A549 (cell line): Measurements from ENCODE around the gene MAP3K20. TPM values are rescaled to one million over a fixed set of nuclear protein-coding genes. Genes with fewer than 3 reads are reported as not detected.

ENCODE experiments used
- ATAC-seq, 2 experiments: fragments of 200-7000 bp in 1 of 2; fragments of >200 bp in 1 of 2; cut with Nextera tagmentation in 1 of 2; cut with Tn5 transposase in 1 of 2; 3 replicates each; pipeline versions ENCODE4 v1.8.0 to v1.9.1; 2018 to 2020; ENCODE audit warnings: mild to moderate bottlenecking in 1 of 2, moderate library complexity in 1 of 2
- CTCF ChIA-PET: fragments of 300-600 bp; sonication (Branson Sonifier 250); formaldehyde crosslinking; extraction: SDS; loops from one replicate; lab custom pipeline; 2021; ENCODE audit warnings: antibody characterized with exemption, inconsistent platforms; lab: Yijun Ruan, JAX
- POLR2A ChIA-PET: fragments of 350-600 bp; formaldehyde crosslinking; extraction: SDS; loops from one replicate; lab custom pipeline; 2021; ENCODE audit warnings: antibody characterized with exemption, inconsistent platforms; lab: Yijun Ruan, JAX
- DNase-seq, 2 experiments: peaks; one replicate each; pipeline versions ENCODE4 v3.0.0 to v3.0.0-alpha.2; 2011 to 2016; ENCODE audit warnings: low read depth in 1 of 2, low spot score in 1 of 2
- FAIRE-seq: peaks from 2 replicates; lab custom pipeline; 2011; peaks lifted over from hg19 to GRCh38; lab: Jason Lieb, UNC
- H3K27ac ChIP-seq, 2 experiments: fragments of >200 bp; sonication (Bioruptor Twin); formaldehyde crosslinking; 3 replicates each; pipeline ENCODE4 v1.5.1; 2016 to 2017
- H3K4me1 ChIP-seq: fragments of >200 bp; sonication (Bioruptor Twin); formaldehyde crosslinking; 3 replicates; pipeline ENCODE4 v1.6.1; 2016
- H3K4me2 ChIP-seq: fragments of >200 bp; sonication (Bioruptor Twin); formaldehyde crosslinking; 3 replicates; pipeline ENCODE4 v1.6.1; 2016
- H3K4me3 ChIP-seq: fragments of >200 bp; sonication (Bioruptor Twin); formaldehyde crosslinking; 3 replicates; pipeline ENCODE4 v1.5.1; 2016
- H3K9me3 ChIP-seq: fragments of >200 bp; sonication (Bioruptor Twin); formaldehyde crosslinking; 3 replicates; pipeline ENCODE4 v1.6.1; 2016
- BCL3 ChIP-seq: fragments of >200 bp; sonication (Bioruptor Twin); formaldehyde crosslinking; IDR thresholded peaks from 3 replicates; pipeline ENCODE4 v1.6.1; 2016
- CBX8 ChIP-seq: fragments of 200-600 bp; sonication (generic); IDR thresholded peaks from 2 replicates; pipeline ENCODE4 v1.6.1; 2016
- CHD4 ChIP-seq: fragments of 200-600 bp; sonication (generic); IDR thresholded peaks from 2 replicates; pipeline ENCODE4 v1.6.1; 2016; ENCODE audit warnings: antibody characterized with exemption, mild to moderate bottlenecking, borderline replicate concordance
- ESRRA ChIP-seq: fragments of 150-350 bp; IDR thresholded peaks from 2 replicates; pipeline ENCODE4 v1.6.1; 2014; ENCODE audit warnings: mild to moderate bottlenecking, low read length, borderline replicate concordance
- GATA3 ChIP-seq: IDR thresholded peaks from 2 replicates; pipeline ENCODE4 v1.6.1; 2012; ENCODE audit warnings: borderline replicate concordance
- HOXA7 ChIP-seq: fragments of 250-450 bp; sonication (Bioruptor Pico); IDR thresholded peaks from 2 replicates; pipeline ENCODE4 v1.5.0; 2020; ENCODE audit warnings: mild to moderate bottlenecking, moderate library complexity
- HOXB13 ChIP-seq: fragments of 250-450 bp; sonication (Bioruptor Pico); IDR thresholded peaks from 2 replicates; pipeline ENCODE4 v1.5.0; 2020; ENCODE audit warnings: low read depth, mild to moderate bottlenecking, moderate library complexity
- POLR2A ChIP-seq: IDR thresholded peaks from 2 replicates; pipeline ENCODE4 v1.6.1; 2012; ENCODE audit warnings: mild to moderate bottlenecking, low read length
- RFX5 ChIP-seq: fragments of 450-650 bp; IDR thresholded peaks from 2 replicates; pipeline ENCODE4 v1.7.1; 2014; ENCODE audit warnings: antibody characterized with exemption, mild to moderate bottlenecking, moderate library complexity
- RNF2 ChIP-seq: fragments of 200-600 bp; sonication (generic); IDR thresholded peaks from 2 replicates; pipeline ENCODE4 v1.6.1; 2016; ENCODE audit warnings: low read depth, mild to moderate bottlenecking, antibody characterized with exemption, moderate library complexity, borderline replicate concordance
- SREBF2 ChIP-seq: fragments of 450-650 bp; IDR thresholded peaks from 2 replicates; pipeline ENCODE4 v1.6.1; 2014; ENCODE audit warnings: mild to moderate bottlenecking, moderate library complexity
- USF2 ChIP-seq: fragments of 450-650 bp; IDR thresholded peaks from 2 replicates; pipeline ENCODE4 v1.6.1; 2014; ENCODE audit warnings: antibody characterized with exemption
- WGBS: methylation state at CpG from one replicate; pipeline ENCODE4 v1.1.6; 2017; ENCODE audit errors: missing lambda C conversion rate; 5-methylcytosine and 5-hydroxymethylcytosine counted together
- polyA plus RNA-seq, 4 experiments: library from polyadenylated mRNA; depleted of rRNA in 3 of 4; stranded (reverse); fragments of >200 nt; fragmentation: RNase III in 1 of 4; extraction: RNeasy Plus Mini Kit Qiagen cat#74134 plus additional on column Dnase treatment in 1 of 4; gene quantifications; 2 replicates in 3 of 4; 3 replicates in 1 of 4; pipeline ENCODE4 v1.2.3, GENCODE V29; 2011 to 2017
- TF ChIP-seq, protein P1 (sequence below): IDR thresholded peaks from 2 replicates; pipeline ENCODE4 v1.6.1; 2012

The MAP3K20 gene
- polyA plus RNA-seq, 2 of the 4 experiments (the other 2 are of a cell fraction) = 34.7 to 80.7 TPM

- TF ChIP-seq SREBF2 (no peak), HOXA7 (CRISPR knock-in tag) (no peak), RNF2 (no peak), RFX5 (no peak), USF2 (no peak), ESRRA (no peak), CHD4 (no peak)
- TF ChIP-seq, protein P1, sequence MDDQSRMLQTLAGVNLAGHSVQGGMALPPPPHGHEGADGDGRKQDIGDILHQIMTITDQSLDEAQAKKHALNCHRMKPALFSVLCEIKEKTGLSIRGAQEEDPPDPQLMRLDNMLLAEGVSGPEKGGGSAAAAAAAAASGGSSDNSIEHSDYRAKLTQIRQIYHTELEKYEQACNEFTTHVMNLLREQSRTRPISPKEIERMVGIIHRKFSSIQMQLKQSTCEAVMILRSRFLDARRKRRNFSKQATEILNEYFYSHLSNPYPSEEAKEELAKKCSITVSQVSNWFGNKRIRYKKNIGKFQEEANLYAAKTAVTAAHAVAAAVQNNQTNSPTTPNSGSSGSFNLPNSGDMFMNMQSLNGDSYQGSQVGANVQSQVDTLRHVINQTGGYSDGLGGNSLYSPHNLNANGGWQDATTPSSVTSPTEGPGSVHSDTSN = no peak
These were observed 151.5 kb downstream of the MAP3K20 start (continued) for GRCh38 chr2:173226899-173227698.

DNA sequence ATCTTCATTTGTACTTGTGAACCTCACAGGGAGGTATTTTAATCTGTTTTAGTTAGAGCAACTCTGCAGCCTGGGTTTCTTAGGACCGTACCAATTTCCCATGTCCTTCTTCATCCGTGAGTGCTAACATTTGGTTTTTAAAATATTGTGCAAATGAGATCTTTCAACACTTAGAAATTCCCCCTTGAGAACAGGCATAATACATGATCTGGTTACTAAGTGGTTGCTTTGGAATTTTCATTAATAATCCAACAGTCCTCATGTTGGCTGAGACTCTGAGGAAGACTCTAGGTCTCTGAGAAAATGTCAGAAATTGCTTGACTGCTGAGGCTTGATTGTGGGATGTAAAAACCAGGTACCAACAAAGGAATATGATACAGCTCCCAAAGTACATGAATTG lies 153.4 kb downstream of the MAP3K20 start:
- FAIRE-seq (no peak), ATAC-seq (no peak), DNase-seq (no peak)
- Histone ChIP-seq H3K4me2 (no peak overlapping the region), H3K9me3 (no peaks in the 10 kb centered on the region), H3K4me3 (no peak overlapping the region), H3K4me1 (peaks cover 28% of the 10 kb centered on the region), H3K27ac (no peak overlapping the region)
- ChIA-PET CTCF (interaction anchor here (0.6 to 2.3 kb wide), 3 partner anchors 18 to 201 kb away, joined by 3 to 10 read pairs (median 7); no protein-coding TSS in a partner anchor), POLR2A (no interaction called here)
- TF ChIP-seq ESRRA = no peak
- TF ChIP-seq POLR2A = no peak
- TF ChIP-seq HOXB13 (CRISPR knock-in tag) = no peak
- TF ChIP-seq GATA3 = no peak
- WGBS = 100% methylated on average over 2 of the region's 2 CpGs

- CTCF ChIA-PET = interaction anchor here (1.2 to 2.3 kb wide), 3 partner anchors 10 to 202 kb away, joined by 3 to 10 read pairs (median 7); no protein-coding TSS in a partner anchor
These were observed 154.5 kb downstream of the MAP3K20 start for GRCh38 chr2:173230181-173230580.

More at GRCh38 chr2:173230181-173230580, 154.5 kb downstream of the MAP3K20 start:
- POLR2A ChIA-PET = no interaction called here
- H3K9me3 ChIP-seq = no peaks in the 10 kb centered on the region
- no peak overlapping the region for H3K27ac ChIP-seq
- ATAC-seq (no peak), FAIRE-seq (no peak), DNase-seq (no peak)
- peaks cover 28% of the 10 kb centered on the region for H3K4me1 ChIP-seq
- H3K4me3 ChIP-seq = no peak overlapping the region
- no peak overlapping the region for H3K4me2 ChIP-seq
- 86% methylated on average over 5 of the region's 5 CpGs for WGBS
- TF ChIP-seq BCL3 (no peak), USF2 (no peak), CBX8 (no peak)
